Measurements from ENCODE around the gene SCAMP4. TPM values are rescaled to one million over a fixed set of nuclear protein-coding genes. Genes with fewer than 3 reads are reported as not detected.

Gene SCAMP4
- total RNA-seq, 1 experiment from 2014 or later, result 18.4 TPM

DNA sequence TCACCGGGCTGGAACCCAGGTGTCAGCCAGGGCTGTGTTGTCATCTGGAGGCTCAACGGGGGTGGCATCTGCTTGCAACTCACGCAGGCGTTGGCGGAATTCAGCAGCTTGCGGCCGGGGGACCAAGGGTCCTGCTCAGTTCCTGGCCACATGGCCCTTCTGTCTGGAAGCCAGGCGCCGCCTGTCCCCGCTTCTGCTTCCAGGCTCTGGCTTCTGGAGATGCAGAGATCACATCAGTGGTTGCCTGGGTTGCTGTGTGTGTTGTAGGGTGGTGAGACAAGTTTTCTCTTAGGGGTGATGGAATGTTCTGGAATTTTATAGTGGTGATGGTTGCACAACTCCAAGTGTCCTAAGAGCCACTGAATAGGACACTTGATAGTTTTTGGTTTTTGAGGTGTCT, 5.0 kb downstream of the SCAMP4 start:
- Histone ChIP-seq H3K36me3 (ENCODE audit: insufficient read depth, low read length) (no peaks in the 10 kb centered on the region), H3K27ac (ENCODE audit: low read length) (no peak overlapping the region), H3K27me3 (ENCODE audit: low read length) (no peaks in the 10 kb centered on the region), H4K20me1 (ENCODE audit: insufficient read depth, low read depth, low read length) (no peaks in the 10 kb centered on the region), H3K9me3 (ENCODE audit: low read length) (no peaks in the 10 kb centered on the region), H3K9me2 (replicated peaks; ENCODE audit: insufficient read depth, low read length) (no peaks in the 10 kb centered on the region), H2AFZ (ENCODE audit: low read length) (no peak overlapping the region), H3K4me1 (ENCODE audit: low read length) (peaks cover 7% of the 10 kb centered on the region), H3K4me3 (ENCODE audit: low read length) (no peak overlapping the region), H3K9ac (ENCODE audit: low read length) (no peak overlapping the region), H3K79me2 (ENCODE audit: low read length) (peaks cover 68% of the 10 kb centered on the region), H3K4me2 (ENCODE audit: low read depth, low read length, poor library complexity, severe bottlenecking) (no peak overlapping the region)
- no peak for DNase-seq

DNA sequence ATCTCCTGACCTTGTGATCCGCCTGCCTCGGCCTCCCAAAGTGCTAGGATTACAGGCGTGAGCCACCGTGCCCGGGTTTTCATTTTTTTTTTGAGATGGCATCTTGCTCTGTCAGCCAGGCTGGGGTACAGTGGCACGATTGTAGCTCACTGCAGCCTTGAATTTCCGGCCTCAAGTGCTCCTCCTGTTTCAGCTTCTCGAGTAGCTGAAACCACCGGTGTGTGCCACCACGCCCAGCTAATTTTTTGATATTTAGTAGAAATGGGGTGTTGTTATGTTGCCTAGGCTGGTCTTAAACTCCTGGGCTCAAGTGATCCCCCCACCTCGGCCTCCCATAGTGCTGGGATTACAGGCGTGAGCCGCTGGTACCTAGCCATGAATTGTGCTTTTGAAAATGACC, 5.9 kb downstream of the SCAMP4 start:
- no peaks in the 10 kb centered on the region for H3K36me3 ChIP-seq (ENCODE audit: insufficient read depth, low read length)
- no peak overlapping the region for H3K4me2 ChIP-seq (ENCODE audit: low read depth, low read length, poor library complexity, severe bottlenecking)
- H4K20me1 ChIP-seq (ENCODE audit: insufficient read depth, low read depth, low read length), result no peaks in the 10 kb centered on the region
- no peak overlapping the region for H3K9ac ChIP-seq (ENCODE audit: low read length)
- H3K27me3 ChIP-seq (ENCODE audit: low read length), result no peaks in the 10 kb centered on the region
- H3K9me2 ChIP-seq (replicated peaks; ENCODE audit: insufficient read depth, low read length), result no peaks in the 10 kb centered on the region
- H3K79me2 ChIP-seq (ENCODE audit: low read length), result peaks cover 63% of the 10 kb centered on the region
- H3K4me1 ChIP-seq (ENCODE audit: low read length), result peaks cover 1% of the 10 kb centered on the region
- no peak overlapping the region for H3K4me3 ChIP-seq (ENCODE audit: low read length)
- DNase-seq, result no peak
- H3K9me3 ChIP-seq (ENCODE audit: low read length), result no peaks in the 10 kb centered on the region
- H3K27ac ChIP-seq (ENCODE audit: low read length), result no peak overlapping the region
- no peak overlapping the region for H2AFZ ChIP-seq (ENCODE audit: low read length)

DNA sequence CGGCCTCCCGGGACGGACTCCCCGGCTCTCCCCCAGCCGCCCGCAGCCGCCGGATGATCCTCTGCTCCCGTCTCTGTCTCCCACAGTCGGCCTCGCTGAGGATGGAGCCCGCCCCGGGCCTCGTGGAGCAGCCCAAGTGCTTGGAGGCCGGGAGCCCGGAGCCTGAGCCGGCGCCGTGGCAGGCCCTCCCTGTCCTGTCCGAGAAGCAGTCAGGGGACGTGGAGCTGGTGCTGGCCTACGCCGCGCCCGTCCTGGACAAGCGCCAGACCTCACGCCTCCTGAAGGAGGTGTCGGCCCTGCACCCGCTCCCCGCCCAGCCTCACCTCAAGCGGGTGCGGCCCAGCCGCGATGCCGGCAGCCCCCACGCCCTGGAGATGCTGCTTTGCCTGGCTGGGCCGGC, 6.8 kb downstream of the SCAMP4 start:
- H3K27ac ChIP-seq (ENCODE audit: low read length), result no peak overlapping the region
- H3K9me2 ChIP-seq (replicated peaks; ENCODE audit: insufficient read depth, low read length), result no peaks in the 10 kb centered on the region
- no peaks in the 10 kb centered on the region for H3K4me1 ChIP-seq (ENCODE audit: low read length)
- H2AFZ ChIP-seq (ENCODE audit: low read length), result no peak overlapping the region
- no peak for DNase-seq
- H3K27me3 ChIP-seq (ENCODE audit: low read length), result no peaks in the 10 kb centered on the region
- H3K4me2 ChIP-seq (ENCODE audit: low read depth, low read length, poor library complexity, severe bottlenecking), result no peak overlapping the region
- H3K4me3 ChIP-seq (ENCODE audit: low read length), result no peak overlapping the region
- no peaks in the 10 kb centered on the region for H3K9me3 ChIP-seq (ENCODE audit: low read length)
- H4K20me1 ChIP-seq (ENCODE audit: insufficient read depth, low read depth, low read length), result no peaks in the 10 kb centered on the region
- peaks cover 54% of the 10 kb centered on the region for H3K79me2 ChIP-seq (ENCODE audit: low read length)
- no peak overlapping the region for H3K9ac ChIP-seq (ENCODE audit: low read length)
- no peaks in the 10 kb centered on the region for H3K36me3 ChIP-seq (ENCODE audit: insufficient read depth, low read length)

DNA sequence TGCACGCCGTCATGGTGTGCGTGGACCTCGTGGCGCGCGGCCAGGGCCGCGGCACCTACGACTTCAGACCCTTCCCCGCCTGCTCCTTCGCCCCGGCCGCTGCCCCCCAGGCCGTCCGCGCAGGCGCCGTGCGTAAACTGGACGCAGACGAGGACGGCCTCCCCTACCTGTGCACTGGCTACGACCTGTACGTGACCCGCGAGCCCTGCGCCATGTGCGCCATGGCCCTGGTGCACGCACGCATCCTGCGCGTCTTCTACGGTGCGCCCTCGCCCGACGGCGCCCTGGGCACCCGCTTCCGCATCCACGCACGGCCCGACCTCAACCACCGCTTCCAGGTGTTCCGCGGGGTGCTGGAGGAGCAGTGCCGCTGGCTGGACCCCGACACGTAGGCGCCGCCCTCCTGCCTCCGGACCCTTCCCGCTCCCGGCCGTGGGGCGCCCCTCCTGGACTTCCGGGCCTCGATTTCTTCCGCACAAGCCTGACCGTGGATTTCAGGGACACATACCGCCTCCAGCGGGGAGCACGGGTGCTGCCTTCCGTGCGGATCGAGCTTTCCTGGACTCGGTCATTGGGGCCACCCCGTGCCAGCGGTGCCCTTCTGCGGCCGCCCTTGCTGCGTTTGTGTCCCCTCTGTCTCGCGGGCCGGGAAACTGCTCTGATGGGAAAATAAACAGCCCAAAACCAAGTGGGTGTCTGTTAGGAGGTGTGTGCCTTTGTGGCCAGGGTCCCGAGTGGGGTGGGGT, 7.7 kb downstream of the SCAMP4 start:
- Histone ChIP-seq H3K9me3 (ENCODE audit: low read length) (no peaks in the 10 kb centered on the region), H3K4me3 (ENCODE audit: low read length) (no peak overlapping the region), H3K9me2 (replicated peaks; ENCODE audit: insufficient read depth, low read length) (no peaks in the 10 kb centered on the region), H2AFZ (ENCODE audit: low read length) (no peak overlapping the region), H4K20me1 (ENCODE audit: insufficient read depth, low read depth, low read length) (no peaks in the 10 kb centered on the region), H3K36me3 (ENCODE audit: insufficient read depth, low read length) (no peaks in the 10 kb centered on the region), H3K27ac (ENCODE audit: low read length) (no peak overlapping the region), H3K27me3 (ENCODE audit: low read length) (no peaks in the 10 kb centered on the region), H3K79me2 (ENCODE audit: low read length) (peaks cover 45% of the 10 kb centered on the region), H3K4me1 (ENCODE audit: low read length) (no peaks in the 10 kb centered on the region), H3K9ac (ENCODE audit: low read length) (no peak overlapping the region), H3K4me2 (ENCODE audit: low read depth, low read length, poor library complexity, severe bottlenecking) (no peak overlapping the region)
- no peak for DNase-seq

DNA sequence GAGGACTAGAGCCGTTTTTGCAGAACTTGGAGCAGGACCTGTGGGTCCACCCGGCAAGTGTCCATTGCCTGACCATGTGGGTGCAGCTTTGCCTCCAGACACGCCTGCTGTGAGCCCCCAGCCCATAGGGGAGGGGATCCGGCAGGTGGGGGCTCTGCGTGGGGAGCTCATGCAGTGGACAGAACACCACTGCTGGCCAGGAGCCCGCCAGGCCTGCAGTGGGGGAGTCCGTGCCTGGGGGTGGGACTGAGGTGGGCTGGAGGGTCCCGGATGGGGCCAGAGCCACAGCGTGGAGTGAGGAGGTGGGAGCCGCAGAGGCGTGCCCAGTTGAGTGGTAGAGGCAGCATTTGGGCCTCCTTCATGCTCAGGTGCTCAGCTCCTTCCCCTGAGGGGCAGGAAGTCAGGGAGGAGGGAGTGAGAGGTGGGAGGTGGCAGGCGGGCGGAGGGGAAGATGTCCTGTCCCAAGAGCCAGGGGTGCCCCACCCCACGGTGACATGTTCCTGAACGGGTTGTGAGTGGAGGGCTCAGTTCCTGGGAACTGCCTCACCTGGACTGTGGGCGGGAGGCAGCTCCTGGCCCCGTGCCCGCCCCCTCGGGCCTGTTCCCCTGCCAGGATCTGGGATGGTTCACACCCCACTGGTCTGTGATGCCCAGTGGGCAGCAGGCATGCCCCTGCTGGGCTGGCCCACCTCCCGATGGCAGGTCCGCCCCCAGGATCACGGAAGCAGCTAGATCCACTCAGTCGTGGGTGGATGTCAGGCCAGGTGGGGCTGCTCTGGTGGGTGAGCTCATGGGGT, 8.8 kb downstream of the SCAMP4 start:
- Histone ChIP-seq H2AFZ (ENCODE audit: low read length) (no peak overlapping the region), H3K9me2 (replicated peaks; ENCODE audit: insufficient read depth, low read length) (no peaks in the 10 kb centered on the region), H3K27ac (ENCODE audit: low read length) (no peak overlapping the region), H3K27me3 (ENCODE audit: low read length) (no peaks in the 10 kb centered on the region), H4K20me1 (ENCODE audit: insufficient read depth, low read depth, low read length) (no peaks in the 10 kb centered on the region), H3K9ac (ENCODE audit: low read length) (no peak overlapping the region), H3K36me3 (ENCODE audit: insufficient read depth, low read length) (no peaks in the 10 kb centered on the region), H3K4me2 (ENCODE audit: low read depth, low read length, poor library complexity, severe bottlenecking) (no peak overlapping the region), H3K4me3 (ENCODE audit: low read length) (no peak overlapping the region), H3K4me1 (ENCODE audit: low read length) (no peaks in the 10 kb centered on the region), H3K9me3 (ENCODE audit: low read length) (no peaks in the 10 kb centered on the region), H3K79me2 (ENCODE audit: low read length) (peaks cover 39% of the 10 kb centered on the region)
- DNase-seq, result no peak

DNA sequence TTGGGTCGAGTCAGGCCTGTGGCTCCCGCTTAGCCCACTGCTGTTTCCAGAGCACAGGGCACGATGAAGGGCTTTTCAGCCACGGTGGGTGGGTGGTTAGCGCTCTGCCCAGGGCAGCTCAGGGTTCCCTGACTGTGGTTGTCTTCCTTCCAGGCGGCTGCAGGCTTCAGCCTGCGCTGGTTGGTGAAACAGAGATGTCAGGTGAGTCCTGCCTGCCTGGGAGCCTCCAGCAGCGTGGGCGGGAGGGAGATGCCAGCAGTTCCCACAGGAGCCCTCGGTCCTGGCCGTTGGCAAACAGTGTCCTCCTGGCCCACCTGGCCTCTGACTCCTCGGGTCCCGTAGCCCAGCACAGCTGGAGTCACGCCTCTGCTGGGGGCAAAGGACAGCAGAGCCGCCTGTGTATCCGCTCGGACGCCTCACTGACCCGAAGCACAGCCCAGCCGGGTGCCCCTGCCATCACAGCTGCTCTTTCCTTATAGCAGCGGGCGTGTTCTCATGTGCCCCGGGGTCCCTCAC, 9.7 kb downstream of the SCAMP4 start:
- Histone ChIP-seq H3K79me2 (ENCODE audit: low read length) (peaks cover 30% of the 10 kb centered on the region), H3K27me3 (ENCODE audit: low read length) (no peaks in the 10 kb centered on the region), H3K9me3 (ENCODE audit: low read length) (no peaks in the 10 kb centered on the region), H3K36me3 (ENCODE audit: insufficient read depth, low read length) (no peaks in the 10 kb centered on the region), H3K9ac (ENCODE audit: low read length) (no peak overlapping the region), H3K4me1 (ENCODE audit: low read length) (no peaks in the 10 kb centered on the region), H3K4me3 (ENCODE audit: low read length) (no peak overlapping the region), H2AFZ (ENCODE audit: low read length) (no peak overlapping the region), H3K4me2 (ENCODE audit: low read depth, low read length, poor library complexity, severe bottlenecking) (no peak overlapping the region), H3K27ac (ENCODE audit: low read length) (no peak overlapping the region), H3K9me2 (replicated peaks; ENCODE audit: insufficient read depth, low read length) (no peaks in the 10 kb centered on the region), H4K20me1 (ENCODE audit: insufficient read depth, low read depth, low read length) (no peaks in the 10 kb centered on the region)
- no peak for DNase-seq

DNA sequence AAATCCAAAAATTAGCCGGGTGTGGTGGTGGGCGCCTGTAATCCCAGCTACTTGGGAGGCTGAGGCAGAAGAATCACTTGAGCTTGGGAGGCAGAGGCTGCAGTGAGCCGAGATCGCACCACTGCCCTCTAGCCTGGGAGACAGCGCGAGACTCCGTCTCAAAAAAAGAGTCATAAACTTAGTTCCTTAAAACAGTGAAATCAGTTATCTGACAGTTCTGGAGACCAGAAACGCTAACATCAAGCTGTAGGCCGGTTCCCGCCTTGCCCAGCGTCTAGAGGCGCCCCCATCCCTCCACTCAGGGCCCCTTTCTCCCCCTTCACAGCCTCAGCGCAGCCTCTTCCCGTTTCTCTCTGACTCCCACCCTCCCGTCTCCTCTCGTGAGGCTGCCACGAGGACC, 11.9 kb downstream of the SCAMP4 start:
- no peaks in the 10 kb centered on the region for H3K9me2 ChIP-seq (replicated peaks; ENCODE audit: insufficient read depth, low read length)
- H3K9me3 ChIP-seq (ENCODE audit: low read length), result no peaks in the 10 kb centered on the region
- no peak overlapping the region for H3K4me2 ChIP-seq (ENCODE audit: low read depth, low read length, poor library complexity, severe bottlenecking)
- no peak overlapping the region for H3K9ac ChIP-seq (ENCODE audit: low read length)
- H3K4me3 ChIP-seq (ENCODE audit: low read length), result no peak overlapping the region
- H2AFZ ChIP-seq (ENCODE audit: low read length), result no peak overlapping the region
- H4K20me1 ChIP-seq (ENCODE audit: insufficient read depth, low read depth, low read length), result no peaks in the 10 kb centered on the region
- H3K4me1 ChIP-seq (ENCODE audit: low read length), result no peaks in the 10 kb centered on the region
- peaks cover 11% of the 10 kb centered on the region for H3K79me2 ChIP-seq (ENCODE audit: low read length)
- no peak for DNase-seq
- 0 out of 2 replicates have a peak, but pooled peaks cover 3% of the 10 kb centered on the region for H3K36me3 ChIP-seq (ENCODE audit: insufficient read depth, low read length)
- H3K27me3 ChIP-seq (ENCODE audit: low read length), result no peaks in the 10 kb centered on the region
- no peak overlapping the region for H3K27ac ChIP-seq (ENCODE audit: low read length)

DNA sequence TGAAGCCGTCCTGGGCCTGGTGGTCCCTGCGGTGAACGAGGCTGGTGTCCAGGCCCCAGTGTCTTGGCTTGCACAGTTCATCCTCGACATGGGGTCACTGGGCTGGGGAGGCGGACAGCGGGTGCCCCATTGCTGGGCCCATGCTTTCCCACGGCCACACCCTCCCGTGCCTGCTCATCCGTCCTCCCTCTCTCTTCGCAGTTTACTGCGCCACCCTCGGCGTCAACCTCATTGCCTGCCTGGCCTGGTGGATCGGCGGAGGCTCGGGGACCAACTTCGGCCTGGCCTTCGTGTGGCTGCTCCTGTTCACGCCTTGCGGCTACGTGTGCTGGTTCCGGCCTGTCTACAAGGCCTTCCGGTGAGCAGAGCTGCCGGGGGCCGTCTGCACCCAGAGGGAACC, 12.7 kb downstream of the SCAMP4 start:
- Histone ChIP-seq H3K79me2 (ENCODE audit: low read length) (peaks cover 8% of the 10 kb centered on the region; the same call in 1 of the 2 replicates), H3K27me3 (ENCODE audit: low read length) (no peaks in the 10 kb centered on the region), H3K4me1 (ENCODE audit: low read length) (no peaks in the 10 kb centered on the region), H2AFZ (ENCODE audit: low read length) (no peak overlapping the region), H4K20me1 (ENCODE audit: insufficient read depth, low read depth, low read length) (no peaks in the 10 kb centered on the region), H3K36me3 (ENCODE audit: insufficient read depth, low read length) (0 out of 2 replicates have a peak, but pooled peaks cover 3% of the 10 kb centered on the region), H3K9me2 (replicated peaks; ENCODE audit: insufficient read depth, low read length) (no peaks in the 10 kb centered on the region), H3K4me3 (ENCODE audit: low read length) (no peak overlapping the region), H3K27ac (ENCODE audit: low read length) (no peak overlapping the region), H3K9ac (ENCODE audit: low read length) (no peak overlapping the region), H3K4me2 (ENCODE audit: low read depth, low read length, poor library complexity, severe bottlenecking) (no peak overlapping the region), H3K9me3 (ENCODE audit: low read length) (no peaks in the 10 kb centered on the region)
- no peak for DNase-seq
